ENCODE results near the gene NPPB.

DNA sequence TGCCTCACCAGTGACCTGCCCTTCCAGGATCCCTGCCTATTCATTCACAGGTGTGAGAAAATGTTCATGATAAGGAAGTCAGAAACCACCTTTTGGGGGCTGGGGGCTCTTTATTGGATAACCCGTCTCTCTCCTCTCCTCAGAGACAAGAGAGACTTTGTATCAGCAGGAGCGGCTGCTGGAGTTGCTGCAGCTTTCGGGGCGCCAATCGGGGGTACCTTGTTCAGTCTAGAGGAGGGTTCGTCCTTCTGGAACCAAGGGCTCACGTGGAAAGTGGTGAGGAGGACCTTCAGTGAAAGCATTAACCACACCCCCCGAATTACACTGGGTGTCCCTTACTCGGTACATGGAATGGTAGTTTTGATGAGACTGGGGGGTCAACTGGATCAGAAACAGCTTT, 31.8 kb downstream of the NPPB start:
- no peak for TF ChIP-seq POLR2AphosphoS5 (IDR thresholded peaks at IDR 0.05)
- no peak for TF ChIP-seq CTCF (IDR thresholded peaks at IDR 0.05)
- no peak for TF ChIP-seq POLR2A (IDR thresholded peaks at IDR 0.05)

Data from breast epithelium (tissue), 3 donors.